Cortex of kidney (tissue), 1 donor: Measurements from ENCODE around the gene ZFP2.
"Not testable (repeated sequence)": the region's sequence is repeated elsewhere in the genome, so short reads cannot be mapped to it uniquely, and the experiment has no call there.

Source experiments
- DNase-seq: peaks from one replicate; lab custom pipeline; 2025; lab: John Stamatoyannopoulos, UW

The ZFP2 gene

GRCh38 chr5:178895615-178896571 is at the start of gene ZFP2:
ZFP2 (plus strand) TSS chr5:178895913; CDS start chr5:178931314, 35,401 bp downstream.
- DNase-seq, result no peak

DNA sequence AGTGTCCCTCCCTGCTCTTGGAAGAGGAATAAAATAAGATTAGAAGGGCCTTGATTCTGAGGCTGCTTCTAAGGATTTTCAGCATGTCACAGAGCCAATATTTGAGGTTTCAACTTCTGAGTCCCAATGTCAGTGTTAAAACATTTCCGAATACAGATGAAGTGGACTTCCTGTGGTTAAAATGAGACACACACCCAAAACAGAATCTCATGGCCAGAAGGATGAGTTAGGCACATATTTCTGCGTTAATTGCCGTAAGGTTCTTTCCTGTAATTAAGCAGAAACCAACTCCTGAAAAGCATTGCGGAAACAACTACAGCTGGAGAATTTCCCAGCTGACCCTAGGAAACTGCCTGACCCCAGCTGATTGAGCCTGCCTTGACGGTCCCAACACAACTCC is 46.4 kb upstream of the ZFP2 start:
- DNase-seq, result no peak

DNA sequence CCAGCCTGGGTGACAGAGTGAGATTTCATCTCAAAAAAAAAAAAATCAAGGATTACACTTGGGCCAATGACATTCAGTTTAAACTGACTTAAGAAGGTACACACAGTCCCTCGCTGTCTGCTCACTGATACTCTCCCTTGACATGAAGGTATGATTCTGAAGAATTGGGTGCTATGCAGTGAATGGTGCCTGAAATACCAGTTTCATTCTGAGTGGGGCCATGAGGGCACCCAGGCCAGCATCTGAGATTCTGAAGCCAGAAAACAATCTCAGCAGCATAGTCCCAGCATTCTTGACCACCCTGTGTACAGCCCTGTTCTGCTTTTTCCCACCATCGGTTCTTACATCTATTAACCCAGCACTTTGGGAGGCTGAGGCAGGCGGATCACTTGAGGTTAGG is 43.8 kb upstream of the ZFP2 start:
- no peak for DNase-seq

DNA sequence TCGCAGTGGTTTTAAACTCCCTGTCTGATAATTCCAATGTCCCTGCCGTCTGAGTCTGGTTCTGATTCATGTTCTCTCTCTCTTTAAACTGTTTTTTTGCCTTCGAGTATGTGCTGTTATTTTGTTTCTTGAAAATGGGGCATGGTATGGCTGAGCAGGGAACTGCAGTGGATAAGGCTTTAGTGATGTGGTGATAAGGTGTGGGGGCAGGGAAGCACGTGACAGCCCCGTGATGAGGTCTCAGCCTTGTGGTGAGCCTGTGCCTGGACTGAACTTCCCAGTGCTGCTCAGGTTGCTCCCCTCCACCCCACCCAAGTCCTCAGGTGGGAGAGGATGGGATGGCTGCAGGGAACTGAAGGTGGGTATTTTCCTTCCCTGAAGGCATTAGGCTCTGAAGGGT is 41.4 kb upstream of the ZFP2 start:
- no peak for DNase-seq

DNA sequence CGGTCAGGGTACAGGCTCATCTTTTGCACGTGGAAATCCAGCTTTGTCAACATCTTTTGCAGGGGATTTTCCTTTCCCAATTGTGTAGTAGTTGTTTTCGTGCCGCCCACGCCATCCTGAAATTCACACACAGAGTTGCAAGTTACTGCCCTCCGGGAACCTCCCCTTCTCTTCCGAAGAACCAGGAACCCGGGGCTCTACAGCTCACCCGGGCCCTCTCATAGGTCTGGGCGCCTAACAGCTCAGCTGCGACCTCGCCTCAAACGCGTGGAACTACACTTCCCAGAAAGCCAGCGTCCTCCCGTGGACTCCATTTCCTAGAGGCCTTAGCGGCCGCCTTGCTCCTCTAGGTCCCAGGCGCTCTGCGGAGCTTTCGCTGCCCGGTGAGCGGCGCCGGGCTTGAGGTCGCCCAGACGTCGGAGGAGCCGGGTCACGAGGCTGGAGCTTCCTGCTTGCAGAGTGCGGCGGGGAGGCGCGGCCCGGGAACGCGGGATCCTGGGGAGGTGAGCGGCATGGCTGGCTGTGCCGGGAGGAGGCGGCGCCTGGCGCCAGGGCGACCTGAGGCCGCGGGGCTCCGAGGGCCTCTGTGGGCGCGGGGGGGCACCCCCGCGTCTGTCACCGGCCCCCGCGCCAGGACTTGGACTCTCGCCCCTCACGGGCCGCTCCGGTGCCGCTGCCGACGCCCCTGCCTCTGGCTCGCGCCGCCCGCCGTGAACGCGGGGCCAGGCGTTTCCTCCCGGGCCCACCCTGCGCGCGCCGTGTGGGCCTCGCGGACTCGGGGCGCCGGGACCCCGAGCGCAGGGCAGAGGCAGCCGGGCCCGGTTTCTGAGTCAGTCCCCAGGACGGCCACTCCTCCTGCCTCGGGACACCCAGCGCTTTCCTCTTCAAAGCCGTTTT is 35.8 kb upstream of the ZFP2 start, which contains the start of gene ZNF354B:
Gene ZNF354B (plus strand): TSS at position 329 of the 897 bp plus-strand sequence. CDS start 1,095 bp downstream, outside the sequence.
- peak; percentile 24 for DNase-seq

DNA sequence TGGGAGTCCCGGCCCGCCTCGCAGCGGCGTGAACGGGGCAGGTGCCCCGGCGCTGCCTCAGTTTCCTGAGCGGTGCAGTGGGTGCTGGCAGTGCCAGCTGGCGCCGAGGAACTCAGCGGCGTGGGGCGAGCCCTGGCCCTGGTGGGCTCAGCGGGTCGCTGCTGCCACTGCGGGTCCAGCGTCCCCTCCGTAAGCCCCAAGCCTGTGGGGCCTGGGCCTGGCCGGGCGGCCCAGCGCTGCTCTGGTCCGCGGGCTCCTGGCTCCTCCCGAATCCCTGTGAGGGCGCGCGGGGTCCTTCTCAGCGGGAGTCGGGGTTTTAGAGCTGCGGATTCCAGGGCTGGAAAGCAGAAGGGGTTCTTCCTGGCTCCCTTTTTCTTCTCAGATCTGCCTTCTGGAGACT is 35.1 kb upstream of the ZFP2 start:
- DNase-seq, result not testable (repeated sequence)

- no peak for DNase-seq
Measured at GRCh38 chr5:178861627-178862026, 34.1 kb upstream of the ZFP2 start.

GRCh38 chr5:178866946-178867345 is 28.8 kb upstream of the ZFP2 start:
- DNase-seq, result no peak

DNA sequence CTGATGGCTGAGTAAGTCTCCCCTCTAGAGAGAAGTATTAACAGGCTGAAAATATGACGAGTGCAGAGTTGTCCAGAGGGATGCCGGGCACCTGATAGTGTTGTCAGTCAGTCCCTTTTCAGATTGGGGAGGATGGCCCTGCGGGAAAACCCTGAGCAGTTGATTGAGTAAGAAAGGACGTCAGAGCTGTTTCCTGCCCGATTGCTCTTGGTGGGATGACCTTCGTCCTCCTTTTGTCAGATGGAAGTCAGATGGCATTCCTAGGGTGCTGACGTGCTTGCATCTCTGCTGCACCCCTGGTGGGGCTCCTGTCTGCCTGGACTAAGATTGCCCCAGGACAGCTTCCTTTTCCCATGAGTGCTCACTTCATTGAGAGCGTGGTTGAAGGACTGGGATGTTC is 26.1 kb upstream of the ZFP2 start:
- DNase-seq, result no peak

- DNase-seq, result no peak
Measured at GRCh38 chr5:178870411-178870810, 25.3 kb upstream of the ZFP2 start.

DNA sequence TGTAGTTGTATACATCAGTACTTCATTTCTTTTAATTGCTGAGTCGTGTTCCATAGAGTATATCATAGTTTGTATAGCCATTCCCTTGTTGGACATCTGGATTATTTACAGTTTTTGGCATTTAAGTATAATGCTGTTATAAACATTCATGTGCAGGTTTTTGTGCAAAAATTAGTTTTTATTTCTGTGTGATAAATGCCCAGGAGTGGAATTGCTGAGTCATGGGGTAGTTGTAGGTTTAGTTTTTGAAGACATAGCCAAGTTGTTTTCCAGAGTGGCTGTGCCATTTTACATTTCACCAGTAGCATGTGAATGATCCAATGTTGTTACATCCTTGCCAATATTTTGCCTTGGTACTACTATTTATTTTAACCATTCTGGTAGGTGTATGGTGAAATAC is 23.4 kb upstream of the ZFP2 start:
- no peak for DNase-seq

DNA sequence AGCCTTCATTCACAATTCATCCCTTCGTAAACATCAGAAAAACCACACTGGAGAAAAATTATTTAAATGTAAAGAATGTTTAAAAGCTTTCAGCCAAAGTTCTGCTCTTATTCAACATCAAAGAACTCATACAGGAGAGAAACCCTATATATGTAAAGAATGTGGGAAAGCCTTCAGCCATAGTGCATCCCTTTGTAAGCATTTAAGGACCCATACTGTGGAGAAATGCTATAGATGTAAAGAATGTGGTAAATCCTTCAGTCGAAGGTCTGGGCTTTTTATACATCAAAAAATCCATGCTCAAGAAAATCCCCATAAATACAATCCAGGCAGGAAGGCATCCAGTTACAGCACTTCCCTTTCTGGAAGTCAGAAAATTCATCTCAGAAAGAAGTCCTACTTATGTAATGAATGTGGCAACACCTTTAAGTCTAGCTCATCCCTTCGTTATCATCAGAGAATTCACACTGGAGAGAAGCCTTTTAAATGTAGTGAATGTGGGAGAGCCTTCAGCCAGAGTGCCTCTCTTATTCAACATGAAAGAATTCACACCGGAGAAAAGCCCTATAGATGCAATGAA is 12.5 kb upstream of the ZFP2 start:
- not testable (repeated sequence) for DNase-seq

DNA sequence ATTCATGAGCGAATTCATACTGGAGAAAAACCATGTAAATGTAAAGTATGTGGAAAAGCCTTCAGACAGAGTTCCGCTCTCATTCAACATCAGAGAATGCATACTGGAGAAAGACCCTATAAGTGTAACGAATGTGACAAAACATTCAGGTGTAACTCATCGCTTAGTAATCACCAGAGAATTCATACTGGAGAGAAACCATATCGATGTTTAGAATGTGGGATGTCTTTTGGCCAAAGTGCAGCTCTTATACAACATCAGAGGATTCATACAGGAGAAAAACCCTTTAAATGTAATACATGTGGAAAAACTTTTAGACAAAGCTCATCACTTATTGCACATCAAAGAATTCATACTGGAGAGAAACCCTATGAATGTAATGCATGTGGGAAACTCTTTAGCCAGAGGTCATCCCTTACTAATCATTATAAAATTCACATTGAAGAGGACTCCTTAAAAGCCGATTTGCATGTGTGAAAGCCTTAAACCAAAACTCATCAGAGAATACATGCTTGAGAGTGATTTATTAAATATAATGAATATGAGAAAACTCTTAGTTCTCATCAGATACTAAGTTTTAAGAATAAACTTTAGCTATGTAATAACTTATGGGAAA is 11.8 kb upstream of the ZFP2 start:
- DNase-seq, result no peak

- no peak for DNase-seq
Measured at GRCh38 chr5:178899289-178899688, 3.6 kb downstream of the ZFP2 start.

GRCh38 chr5:178902849-178903248 is 7.1 kb downstream of the ZFP2 start:
- DNase-seq, result no peak

DNA sequence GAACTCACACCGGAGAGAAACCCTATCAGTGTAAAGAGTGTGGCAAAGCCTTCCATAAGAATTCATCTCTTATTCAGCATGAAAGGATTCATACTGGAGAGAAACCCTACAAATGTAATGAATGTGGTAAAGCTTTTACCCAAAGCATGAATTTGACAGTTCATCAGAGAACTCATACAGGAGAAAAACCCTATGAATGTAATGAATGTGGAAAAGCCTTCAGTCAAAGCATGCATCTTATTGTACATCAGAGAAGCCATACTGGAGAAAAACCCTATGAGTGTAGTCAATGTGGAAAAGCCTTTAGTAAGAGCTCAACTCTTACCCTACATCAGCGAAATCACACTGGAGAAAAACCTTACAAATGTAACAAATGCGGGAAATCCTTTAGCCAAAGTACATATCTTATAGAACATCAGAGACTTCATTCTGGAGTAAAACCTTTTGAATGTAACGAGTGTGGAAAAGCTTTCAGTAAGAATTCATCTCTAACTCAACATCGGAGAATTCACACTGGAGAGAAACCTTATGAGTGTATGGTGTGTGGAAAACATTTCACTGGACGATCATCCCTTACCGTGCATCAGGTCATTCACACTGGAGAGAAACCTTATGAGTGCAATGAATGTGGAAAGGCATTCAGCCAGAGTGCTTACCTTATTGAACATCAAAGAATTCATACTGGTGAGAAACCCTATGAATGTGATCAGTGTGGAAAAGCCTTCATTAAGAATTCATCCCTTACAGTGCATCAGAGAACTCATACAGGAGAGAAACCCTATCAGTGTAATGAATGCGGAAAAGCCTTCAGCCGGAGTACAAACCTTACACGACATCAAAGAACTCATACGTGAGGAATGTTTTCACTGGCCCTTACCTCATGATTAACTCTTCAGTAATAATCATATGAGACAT is 36.4 kb downstream of the ZFP2 start:
- no peak for DNase-seq

DNA sequence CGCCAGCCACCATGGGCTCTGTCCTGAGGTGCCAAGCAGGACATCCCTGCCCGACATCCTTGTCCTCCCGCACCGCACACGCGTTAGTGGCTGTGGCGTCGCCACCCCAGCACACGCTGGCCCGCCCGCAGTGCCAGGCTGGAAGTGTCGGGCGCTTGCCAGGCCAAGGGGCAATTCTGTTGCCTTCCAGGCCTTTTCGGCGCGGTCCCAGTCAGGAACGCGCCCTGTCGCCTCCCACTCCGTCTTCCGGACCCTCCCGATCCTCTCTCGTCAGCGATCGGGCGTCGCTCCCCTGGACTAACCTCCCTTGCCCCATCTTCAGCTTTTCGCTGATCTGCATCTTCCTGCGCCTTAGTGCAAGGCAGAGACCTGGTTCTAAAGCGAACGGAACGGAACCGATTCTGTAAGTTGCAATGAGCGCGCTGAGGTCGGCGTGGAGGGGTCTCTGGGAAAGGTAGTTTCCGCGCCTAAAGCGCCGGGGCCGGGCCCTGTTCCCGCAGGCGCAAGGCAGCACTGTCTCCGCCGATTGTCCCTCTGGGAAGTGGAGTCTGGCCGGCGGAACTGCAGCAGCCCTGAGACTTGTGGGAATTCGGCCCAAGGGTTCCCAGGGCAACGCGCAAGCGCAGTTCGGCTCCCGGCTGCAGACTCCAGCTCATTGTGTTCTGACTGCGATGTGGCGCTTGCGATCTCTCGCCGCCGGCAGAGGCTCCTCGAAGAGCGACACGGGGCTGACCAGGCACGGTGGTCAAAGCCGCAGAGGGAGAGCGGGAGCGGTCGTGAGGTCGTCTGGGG is 45.1 kb downstream of the ZFP2 start, which contains the start of gene ZNF454:
Gene ZNF454 (plus strand): TSS at position 630 of the 792 bp plus-strand sequence. CDS start 1,594 bp downstream, outside the sequence.
- DNase-seq, result no peak

DNA sequence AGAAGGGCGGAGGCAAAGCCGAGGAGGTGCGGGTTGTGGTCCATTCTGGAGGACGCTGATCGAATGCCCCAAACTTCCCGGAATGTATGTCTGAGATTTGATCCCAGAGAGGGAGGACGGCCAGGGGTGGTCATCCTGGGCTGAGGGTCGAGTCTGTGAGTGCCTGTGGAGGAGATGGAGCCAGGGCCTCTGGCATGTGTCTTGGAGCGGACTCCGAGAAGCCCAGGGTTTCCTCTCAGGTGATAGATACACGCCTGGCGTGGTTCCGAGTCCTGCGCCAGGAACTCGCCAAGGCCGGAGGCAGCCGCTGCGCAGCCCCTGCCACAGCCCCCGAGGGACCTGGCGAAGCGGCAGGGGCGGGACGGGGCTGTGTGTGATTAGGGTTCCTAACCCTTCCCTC is 45.6 kb downstream of the ZFP2 start:
- DNase-seq, result no peak

GRCh38 chr5:178965465-178966055 is 69.8 kb downstream of the ZFP2 start:
- DNase-seq, result no peak
